HG03095 (cell line): Measurements from ENCODE around the gene COMMD1.
"Not testable (repeated sequence)": the region's sequence is repeated elsewhere in the genome, so short reads cannot be mapped to it uniquely, and the experiment has no call there.

Experiments used
- ATAC-seq: cut with Tn5 transposase; IDR thresholded peaks from one replicate; pipeline ENCODE4 v1.9.1; 2021; ENCODE audit warnings: moderate library complexity; ENCODE audit not compliant: unreplicated experiment

COMMD1 gene

GRCh38 chr2:62014102-62014501 lies 108.6 kb downstream of the COMMD1 start:
- ATAC-seq = no peak

DNA sequence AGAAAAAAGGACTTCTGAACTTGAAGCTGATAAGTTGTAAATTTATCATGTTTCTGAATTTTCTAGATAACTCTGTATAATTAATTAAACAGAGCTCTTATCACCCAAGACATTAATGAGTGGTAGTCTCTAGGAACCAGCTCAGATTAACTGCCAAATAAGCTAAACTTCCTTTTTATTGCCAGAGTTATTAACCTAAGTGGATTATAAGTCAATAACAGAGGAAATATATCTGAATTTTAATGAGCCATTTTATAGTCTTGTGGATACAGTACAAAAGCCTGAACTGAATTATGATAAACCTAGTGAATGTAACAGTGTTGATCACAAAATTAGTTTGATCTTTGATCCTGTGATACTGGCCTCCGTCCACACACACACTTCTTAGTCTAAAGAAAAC lies 111.5 kb downstream of the COMMD1 start:
- no peak for ATAC-seq

GRCh38 chr2:62029910-62030309 lies 124.4 kb downstream of the COMMD1 start:
- no peak for ATAC-seq

DNA sequence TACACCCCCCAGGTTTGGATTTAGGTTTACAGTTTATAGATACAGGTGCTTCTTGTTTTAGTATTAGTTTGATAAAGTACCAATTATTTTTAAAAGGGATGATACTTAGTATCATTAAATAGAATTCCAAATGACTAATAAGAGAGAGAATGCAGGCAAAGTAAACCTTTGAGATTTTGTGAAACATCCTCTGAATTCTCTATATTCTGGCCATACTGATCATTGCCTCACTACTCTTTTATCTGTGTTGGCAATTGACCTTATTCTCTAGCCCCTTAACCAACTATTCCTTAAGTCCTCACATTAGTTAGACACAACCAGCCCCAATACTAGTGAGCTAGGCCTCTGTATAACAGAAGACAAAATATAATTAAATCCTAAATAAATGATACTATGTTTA lies 125.4 kb downstream of the COMMD1 start:
- no peak for ATAC-seq

- ATAC-seq = no peak
Measured at GRCh38 chr2:62032096-62032495, 126.6 kb downstream of the COMMD1 start.

DNA sequence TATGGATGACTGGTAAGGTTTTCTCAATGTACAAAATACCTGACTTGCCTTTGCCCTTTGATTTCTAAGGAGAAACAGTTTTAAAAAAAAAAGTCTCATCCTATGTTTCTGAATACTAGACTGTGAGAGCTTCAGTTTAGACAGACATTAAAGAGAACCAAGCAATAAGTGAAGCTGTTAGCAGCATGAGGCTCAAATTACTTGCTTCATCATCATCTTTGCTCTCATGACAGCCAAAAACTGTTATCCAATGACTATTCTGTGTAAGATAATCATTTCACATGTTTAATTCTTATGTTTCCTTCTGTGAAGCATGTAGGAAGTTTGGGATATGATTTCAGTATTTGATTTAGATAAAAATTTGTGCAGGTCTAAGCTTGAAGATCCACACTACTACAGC lies 129.2 kb downstream of the COMMD1 start:
- no peak for ATAC-seq

DNA sequence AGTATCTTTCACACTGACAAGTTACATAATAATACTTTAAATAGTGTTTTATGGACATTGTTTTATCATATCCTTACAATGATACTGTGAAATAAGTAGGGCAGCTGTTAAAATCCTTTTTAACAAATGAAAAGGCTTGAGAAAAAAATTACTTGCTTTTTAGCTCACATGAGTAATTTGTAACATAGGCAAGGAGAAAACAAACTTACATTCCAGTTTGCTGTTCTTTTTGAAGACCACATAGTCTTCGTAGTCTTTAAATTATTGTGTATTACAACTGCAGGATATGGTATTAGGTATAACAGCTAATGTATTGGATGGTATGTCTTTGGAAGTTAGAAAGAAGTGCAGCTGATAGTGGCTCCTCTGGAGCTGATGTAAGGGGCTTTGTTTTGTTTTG lies 130.8 kb downstream of the COMMD1 start:
- ATAC-seq = no peak

DNA sequence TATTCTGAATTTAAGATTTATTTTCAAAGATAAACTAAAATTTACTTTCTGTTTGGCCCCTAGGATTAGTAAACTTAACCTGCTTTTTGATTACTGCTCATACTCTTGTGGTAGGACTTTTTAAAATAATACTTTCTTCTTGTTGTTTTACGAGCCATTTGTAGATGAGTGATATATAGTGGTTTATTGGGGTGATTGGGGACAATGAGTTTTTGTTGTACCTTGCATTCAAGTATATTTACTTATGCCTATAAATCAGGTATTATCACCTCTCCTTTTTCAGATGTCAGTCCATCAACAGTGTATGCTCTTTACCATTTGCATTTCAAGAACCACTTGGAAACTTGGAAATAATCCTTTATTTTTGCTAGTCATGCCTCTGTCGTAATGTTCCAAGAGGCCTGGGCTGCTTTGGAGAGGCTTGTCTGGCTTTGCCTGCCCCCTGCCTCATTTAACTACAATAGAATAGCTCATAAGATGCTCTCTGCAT lies 131.3 kb downstream of the COMMD1 start:
- ATAC-seq = no peak

DNA sequence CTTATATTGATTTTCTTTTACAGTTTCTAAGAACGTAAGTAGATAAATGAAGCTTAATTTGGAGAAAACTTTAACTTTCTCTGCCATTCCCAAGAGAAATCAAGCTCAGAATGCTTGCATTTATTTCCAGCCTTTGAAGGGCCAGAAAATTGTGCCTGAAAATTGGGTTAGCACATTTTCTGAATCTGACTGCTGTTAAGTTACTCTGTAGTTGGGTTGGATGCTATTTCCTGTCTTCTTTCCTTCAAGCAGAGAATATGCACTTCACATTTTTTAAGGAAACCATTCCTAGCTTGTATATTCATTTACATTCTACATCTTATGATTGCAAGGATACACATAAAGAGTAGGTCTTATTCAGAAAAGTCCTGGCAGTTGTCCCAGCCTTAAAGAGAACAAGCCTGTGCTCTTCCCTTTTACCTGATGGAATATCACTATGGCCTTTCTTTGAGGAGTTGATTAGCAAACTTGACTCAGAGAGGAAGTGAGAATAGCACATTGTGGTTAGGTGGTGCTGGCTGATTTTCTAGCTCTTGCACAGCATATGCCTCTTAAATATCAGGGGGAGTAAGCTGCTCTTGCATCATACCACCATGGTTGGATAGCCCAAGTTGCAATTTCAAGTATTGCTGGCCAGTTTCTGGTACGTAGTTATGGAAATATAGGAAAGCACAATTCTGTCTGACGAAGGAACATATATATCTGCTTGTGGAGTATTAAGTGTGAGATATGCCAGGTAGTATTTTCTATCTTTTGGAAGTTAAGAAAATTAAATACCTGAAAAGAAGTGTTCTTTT lies 133.7 kb downstream of the COMMD1 start:
- ATAC-seq = peak; percentile 99

GRCh38 chr2:62040926-62041325 lies 135.5 kb downstream of the COMMD1 start:
- no peak for ATAC-seq

GRCh38 chr2:62041701-62042385 lies 136.4 kb downstream of the COMMD1 start:
- not testable (repeated sequence) for ATAC-seq

- no peak for ATAC-seq
Measured at GRCh38 chr2:62042400-62042799, 136.9 kb downstream of the COMMD1 start.

DNA sequence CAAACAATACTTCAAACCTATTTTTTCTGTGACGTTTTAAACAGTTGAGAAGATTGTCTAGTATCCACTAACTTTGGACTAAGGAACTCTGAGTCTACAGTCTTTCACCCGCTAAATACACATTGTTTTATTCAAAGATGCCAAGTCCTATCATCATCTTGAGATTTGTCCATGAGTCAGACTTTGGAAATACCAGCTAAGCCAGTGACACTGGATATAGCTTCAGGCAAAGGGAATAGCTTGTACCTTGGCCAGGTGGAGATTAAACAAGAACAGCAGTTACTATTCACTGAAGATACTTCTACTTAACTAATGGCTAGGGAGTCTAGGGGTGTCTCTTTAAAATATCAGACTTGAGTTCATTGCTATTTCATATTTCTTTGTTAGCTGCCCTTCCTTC lies 137.5 kb downstream of the COMMD1 start:
- ATAC-seq = no peak

GRCh38 chr2:62045017-62045543 lies 139.6 kb downstream of the COMMD1 start:
- no peak for ATAC-seq

- no peak for ATAC-seq
Measured at GRCh38 chr2:62046141-62046540, 140.7 kb downstream of the COMMD1 start.

- no peak for ATAC-seq
Measured at GRCh38 chr2:62050456-62051045, 145.1 kb downstream of the COMMD1 start.

DNA sequence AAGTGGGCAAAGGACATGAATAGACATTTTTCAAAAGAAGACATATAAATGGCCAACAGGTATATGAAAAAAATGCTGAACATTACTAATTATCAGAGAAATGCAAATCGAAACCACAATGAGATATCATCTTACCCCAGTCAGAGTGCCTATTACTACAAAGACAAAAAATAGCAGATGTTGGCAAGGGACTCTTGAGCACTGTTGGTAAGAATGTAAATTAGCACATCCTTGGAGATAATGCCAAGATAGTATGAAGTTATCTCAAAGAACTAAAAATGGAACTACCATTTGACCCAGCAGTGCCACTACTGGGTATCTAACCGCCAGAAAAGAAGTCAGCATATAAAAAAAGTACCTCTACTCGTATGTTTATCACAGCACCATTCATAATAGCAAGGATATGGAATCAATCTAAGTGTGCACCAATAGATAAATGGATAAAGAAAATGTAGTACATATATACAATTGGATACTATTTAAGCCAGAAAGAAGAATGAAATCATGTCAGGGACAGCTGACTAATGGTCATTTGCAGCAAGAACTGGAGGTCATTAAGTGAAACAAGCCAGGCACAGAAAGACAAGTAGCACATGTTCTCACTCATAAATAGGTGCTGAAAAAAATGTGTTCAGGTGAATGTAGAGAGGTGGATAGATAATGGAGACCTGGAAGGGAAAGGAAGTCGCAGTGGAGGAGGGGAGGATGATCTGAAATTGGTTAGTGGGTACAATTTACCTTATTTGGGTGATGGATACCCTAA lies 148.7 kb downstream of the COMMD1 start:
- ATAC-seq = no peak

- no peak for ATAC-seq
Measured at GRCh38 chr2:62054916-62055450, 149.5 kb downstream of the COMMD1 start.

GRCh38 chr2:62055724-62056336 lies 150.4 kb downstream of the COMMD1 start:
- no peak for ATAC-seq

- ATAC-seq = no peak
Measured at GRCh38 chr2:62056341-62056740, 150.9 kb downstream of the COMMD1 start.
